GM18861 (cell line): ENCODE results near the gene NUDT7.

Source experiments
- ATAC-seq: cut with Tn5 transposase; IDR thresholded peaks from one replicate; pipeline ENCODE4 v1.9.1; 2021; ENCODE audit not compliant: unreplicated experiment

The NUDT7 gene

DNA sequence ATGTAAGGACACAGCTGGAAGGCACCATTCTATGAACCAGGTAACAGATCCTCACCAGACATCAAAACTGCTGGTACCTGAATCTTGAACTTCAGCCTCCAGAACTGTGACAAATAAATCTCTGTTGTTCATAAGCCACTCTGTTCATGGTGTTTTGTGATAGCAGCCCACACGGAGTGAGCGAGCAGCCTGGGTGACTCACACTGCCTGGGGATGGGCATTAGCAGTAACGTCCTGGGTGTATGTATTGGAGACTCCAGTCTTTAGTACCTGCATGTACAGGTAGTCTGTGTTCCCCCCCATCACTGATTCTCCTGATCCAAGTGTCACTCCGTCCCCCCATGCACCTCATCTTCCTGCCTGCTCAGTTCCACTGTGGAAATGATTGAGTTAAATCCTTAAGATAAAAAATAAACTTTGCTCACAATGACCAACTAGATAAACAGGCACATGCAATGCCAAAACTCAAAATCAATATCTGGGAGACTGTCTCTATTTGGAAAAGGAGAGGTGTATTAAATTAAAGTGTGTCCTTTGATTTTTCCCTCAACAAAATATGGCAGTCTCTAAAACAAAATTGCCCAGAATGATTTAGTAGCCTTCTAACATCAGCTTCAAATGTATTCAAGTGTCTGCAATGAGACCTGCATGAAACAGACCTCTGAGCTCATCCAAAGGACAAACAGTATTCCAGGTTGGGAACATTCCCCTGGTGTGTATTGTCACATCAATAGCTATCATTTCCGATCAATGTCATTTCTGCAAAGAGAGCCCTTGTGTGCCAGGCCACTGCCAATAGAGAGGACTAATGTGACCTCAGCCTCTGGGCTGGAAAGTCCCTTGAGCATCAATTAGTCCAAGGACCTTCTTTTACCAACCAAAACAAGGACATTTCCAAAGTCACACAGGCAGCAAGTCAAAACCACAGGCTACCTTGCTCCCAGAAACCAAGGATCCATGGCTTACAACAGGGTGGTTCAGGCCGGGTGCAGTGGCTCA is 53.9 kb downstream of the NUDT7 start:
- ATAC-seq = no peak

DNA sequence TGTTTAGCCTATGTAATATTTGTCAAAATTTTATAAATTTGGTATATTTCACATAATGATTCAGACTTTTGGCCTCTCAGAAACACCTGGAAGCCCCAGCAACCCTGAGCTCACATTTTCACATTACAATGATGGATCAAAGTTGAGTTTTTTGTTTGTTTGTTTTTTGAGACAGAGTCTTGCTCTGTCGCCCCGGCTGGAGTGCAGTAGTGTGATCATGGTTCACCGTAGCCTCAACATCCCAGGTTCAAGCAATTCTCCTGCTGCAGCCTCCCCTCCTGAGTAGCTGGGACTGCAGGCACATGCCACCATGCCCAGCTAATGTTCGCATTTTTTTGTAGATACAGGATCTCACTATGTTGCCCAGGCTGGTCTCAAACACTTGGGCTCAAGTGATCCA is 55.4 kb downstream of the NUDT7 start:
- no peak for ATAC-seq

DNA sequence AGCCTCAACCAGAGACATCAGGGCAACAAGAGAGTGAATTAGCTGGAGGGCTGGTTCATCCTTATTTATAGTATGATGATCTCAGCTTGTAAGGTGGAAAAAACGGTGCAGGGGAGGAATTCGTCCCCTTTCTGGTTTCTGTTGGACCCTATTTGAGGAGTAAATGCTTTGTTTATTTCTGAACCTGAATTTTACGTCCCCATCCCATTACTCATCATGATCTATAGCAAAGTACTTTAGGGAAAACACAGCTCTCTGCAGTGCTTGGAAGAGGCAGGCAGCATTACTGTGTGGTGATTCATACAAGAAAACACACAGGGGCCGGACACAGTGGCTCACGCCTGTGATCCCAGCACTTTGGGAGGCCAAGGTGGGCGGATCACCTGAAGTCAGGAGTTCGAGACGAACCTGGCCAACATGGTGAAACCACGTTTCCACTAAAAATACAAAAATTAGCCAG is 58.1 kb downstream of the NUDT7 start:
- ATAC-seq = no peak

DNA sequence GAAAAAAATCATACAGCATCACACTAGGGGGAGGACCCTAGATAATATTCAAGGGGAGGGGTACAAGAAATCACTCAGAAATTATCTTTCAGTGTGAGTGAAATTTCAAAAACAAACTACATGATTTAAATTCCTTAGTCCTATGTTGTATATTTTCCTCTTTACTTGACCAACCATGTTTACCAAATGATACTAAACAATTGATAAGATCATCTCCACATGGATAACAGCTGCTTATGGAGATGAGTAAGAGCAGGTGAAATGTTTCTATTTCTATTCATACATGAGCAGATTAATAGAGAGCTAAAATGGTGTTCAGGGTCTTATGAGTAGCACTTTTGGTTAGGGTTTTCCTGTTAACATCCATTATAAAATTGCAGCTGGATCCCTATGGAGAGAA is 58.8 kb downstream of the NUDT7 start:
- ATAC-seq = no peak

DNA sequence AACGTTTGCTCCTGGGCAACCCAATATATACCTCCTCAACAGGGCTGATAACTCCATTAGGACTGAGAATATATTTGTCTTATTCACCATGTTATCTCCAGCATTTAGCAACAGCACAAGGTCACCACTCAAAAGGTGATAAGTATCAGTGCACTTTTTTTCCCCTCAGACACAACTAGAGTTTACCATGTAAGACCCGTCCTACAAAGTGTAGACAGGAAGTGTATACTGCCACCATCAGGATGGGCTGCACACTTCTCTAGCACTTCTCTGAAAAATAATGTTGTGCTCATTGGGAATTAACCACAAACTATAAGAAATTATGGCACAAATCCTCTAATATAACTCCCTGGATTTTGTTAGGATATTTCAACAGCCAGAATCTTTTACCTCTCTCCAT is 60.4 kb downstream of the NUDT7 start:
- no peak for ATAC-seq

DNA sequence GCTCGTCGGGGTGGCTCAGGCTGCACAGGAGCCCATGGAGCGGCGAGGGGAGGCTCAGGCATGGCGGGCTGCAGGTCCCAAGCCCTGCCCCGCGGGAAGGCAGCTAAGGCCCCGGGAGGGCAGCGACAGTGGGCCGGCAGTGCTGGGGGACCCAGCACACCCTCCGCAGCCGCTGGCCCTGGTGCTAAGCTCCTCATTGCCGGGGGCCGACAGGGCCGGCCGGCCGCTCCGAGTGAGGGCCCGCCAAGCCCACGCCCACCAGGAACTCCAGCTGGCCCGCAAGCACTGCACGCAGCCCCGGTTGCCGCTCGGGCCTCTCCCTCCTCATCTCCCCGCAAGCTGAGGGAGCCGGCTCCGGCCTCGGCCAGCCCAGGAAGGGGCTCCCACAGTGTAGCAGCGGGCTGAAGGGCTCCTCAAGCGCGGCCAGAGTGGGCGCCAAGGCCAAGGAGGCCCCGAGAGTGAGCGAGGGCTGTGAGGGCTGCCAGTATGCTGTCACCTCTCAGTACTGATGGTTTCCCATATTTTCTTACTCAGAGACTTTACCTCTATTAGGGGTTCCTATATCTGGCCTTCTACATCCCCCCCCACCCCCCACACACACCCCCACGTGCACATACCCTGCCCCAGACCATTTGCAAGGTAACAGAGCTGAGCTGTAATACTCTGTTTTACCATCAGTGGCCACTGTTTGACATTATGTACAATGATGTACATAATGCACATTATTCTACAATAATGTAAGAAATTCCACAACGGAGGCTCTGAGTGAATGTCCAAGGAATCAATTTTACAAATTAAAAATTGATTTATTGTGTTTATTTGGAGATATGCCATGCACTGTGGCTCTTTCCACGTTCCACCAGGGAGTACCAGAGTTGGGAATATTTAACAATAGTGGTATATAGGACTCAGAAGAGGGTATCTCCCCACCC is 62.4 kb downstream of the NUDT7 start:
- no peak for ATAC-seq

DNA sequence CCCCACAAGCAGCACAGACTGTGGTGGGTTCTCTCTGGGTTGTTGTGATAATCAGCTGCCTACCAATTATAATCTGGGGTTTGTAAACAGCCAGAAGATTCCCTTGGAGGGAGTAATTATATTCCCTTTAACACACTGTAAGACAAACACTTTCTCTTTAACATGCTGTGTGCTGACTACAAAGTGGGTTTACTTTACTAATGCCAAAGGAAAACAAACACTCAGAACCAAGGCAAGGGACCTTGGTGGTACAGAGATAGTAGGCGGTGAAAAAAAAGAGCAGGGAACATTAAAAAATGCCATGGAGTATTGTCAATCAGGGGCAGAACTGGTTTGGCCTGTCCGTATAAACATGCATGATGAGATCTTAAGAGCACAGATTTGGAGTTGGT is 63.1 kb downstream of the NUDT7 start:
- ATAC-seq = no peak

DNA sequence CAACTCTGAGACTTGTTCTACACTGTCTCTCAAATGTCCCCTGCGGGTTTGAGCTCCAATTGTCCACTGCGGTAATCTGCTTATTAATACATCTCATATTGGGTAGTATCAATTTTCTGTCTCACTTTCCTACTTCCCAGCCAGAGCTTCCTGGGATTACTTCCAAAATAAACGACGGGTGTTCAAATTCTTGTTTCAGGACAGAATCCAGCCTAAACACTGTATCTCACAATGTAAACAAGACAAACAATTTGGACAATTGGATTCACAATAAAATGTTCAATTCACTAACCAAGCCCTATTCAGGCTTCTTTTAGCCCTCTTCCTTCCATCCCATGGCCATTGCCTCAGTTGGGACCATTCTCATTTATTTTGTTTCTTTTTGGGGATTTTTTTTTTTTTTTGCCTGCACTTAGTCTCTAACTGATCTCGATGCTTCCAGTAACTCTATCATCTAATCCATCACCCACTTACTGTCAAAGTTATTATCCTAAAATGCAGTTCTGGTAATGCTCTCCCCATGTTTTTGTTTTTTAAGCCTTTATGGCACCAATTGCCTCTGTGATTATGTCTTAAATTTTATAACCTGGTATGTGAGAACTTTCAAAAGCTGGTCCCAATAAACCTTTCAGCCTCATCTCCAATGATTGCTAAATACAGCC is 64.0 kb downstream of the NUDT7 start:
- ATAC-seq = no peak

DNA sequence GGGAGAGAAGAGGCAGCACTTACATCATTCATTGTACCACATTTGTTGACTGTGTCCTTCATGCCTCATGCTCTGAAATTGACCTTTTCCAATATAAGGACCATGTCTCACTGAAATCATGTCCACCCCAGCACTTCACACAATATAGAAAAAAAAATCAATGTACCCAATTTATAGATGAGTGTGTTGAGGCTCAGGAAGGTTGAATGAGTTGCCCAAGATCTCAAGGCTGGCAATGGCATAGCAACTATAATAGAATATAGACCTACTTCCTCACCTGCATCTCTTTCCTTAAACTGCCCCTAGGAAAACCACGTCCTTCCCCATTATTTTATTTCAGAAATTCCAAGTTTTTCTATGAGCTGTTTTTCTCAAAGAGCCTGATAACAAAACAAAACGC is 65.1 kb downstream of the NUDT7 start:
- no peak for ATAC-seq

DNA sequence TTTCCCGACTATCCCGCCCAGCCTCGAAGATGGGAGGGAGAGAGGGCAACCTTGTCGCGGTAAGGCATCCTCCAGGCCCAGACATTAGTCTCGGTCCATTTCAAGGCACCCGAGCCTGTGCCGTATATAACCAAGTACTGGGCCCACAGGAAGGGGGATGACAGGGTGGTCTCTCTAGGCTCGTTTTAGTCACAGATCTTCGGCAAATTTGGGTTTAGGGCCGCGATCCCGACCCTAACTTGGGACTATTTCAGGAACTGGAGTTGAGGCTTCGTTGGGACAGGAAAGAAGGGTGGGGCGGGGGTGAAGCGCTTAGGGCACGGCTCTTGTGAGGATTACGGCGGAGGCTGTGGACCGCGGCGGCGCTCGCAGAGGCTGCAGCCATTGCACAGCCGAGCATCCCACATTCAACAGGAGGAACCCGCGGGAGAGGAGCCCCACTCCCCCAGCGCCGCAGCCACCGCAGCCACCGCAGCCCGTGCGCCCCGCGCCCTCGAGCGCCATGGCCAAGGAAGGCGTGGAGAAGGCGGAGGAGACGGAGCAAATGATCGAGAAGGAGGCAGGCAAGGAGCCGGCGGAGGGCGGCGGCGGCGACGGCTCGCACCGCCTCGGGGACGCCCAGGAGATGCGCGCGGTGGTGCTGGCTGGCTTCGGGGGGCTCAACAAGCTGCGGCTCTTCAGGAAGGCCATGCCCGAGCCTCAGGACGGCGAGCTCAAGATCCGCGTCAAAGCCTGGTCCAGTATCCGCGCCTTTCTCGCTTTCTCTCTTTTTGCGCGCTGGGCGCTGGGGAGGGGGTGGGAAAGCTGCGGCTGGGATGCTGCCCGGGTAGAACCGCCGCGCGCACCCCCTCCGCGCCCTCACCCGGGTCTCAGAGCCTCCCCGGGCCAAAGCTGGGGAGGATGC is 66.1 kb downstream of the NUDT7 start, which contains the start of gene VAT1L:
VAT1L (plus strand) TSS at position 384 of the 904 bp plus-strand sequence; CDS start at position 503, 119 bp downstream.
- ATAC-seq = no peak

DNA sequence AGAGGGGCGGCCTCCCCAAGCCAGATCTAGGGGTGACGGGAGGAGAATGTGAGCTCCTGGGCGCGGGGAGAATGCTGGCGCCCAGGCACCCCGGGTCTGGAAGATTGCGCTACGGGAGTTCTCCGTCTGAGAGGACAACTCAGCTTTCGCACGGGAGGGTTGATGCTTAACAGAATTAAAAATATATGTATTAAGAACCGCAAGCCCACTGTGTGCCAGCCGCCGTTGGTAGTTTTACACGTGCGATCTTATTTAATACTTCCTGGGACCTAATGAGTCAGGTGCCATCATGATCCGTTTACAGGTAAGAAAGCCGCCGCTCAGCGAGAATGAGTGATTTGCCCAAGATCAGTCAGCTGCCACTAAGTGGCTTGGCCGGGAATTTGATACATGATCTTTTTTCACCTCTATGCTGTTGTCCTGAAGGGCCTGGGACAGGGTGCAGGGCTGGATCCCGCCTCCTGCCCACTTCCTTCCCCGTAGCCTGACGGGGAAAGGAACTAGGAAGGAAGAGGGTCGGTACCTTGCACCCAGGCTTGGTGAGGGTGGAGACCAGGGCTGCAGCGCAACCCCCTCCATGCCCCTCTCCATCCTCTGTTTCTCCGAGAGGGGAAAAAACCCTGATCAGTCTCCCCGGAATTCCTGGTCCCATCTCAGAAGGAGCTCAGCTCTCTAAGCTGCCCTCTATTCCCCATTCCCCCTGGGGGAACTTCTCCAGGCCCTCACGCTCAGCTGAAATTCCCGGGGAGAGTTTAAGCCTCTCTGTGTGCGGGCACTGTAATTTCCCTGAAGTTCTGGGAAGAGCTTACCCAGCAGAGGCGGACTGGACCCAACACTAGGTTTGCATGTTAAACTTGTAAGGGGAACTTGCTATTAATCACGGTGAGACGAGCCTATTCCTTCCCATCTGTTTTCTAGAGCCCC is 67.0 kb downstream of the NUDT7 start:
- ATAC-seq = no peak

DNA sequence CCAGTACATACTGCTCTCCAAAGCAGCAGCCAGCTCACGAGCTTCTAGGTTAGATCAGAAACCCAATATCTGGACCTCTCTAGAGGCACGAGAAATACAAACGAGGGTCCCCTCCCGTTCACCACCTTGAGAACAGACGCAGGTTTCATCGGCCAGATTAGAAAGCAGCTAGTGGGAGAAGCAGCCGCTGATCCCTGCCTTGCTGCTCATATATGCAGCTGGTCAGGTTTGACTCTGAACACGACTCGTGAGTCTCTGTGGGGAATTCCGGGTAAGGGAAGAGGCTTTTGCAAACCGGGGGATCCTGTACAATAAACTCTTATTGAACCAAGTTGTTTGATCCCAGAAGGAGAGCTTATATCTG is 67.7 kb downstream of the NUDT7 start:
- no peak for ATAC-seq

DNA sequence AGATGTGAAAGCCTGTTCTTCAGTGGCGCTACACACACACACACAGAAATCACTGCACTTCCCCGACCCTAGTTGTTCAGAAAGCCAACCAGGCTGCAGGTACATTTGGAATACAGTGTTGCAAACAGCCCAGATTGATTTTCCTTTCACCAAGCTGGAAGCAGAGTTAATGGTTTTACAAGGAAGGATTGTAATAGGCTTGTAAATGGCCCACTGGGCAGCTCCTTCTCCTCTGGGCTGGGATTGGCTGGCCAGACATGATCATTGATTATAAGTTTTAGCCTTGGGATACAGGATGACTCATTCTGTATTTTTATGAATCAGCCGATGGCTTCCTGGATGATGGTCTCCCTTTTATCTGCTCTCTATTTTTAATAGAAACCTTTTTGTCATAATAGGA is 68.6 kb downstream of the NUDT7 start:
- no peak for ATAC-seq
